GDM1 (cell line): Measurements from ENCODE around the gene MED6.

Experiments
- DNase-seq: peaks from one replicate; lab custom pipeline; 2025; lab: John Stamatoyannopoulos, UW

The MED6 gene

DNA sequence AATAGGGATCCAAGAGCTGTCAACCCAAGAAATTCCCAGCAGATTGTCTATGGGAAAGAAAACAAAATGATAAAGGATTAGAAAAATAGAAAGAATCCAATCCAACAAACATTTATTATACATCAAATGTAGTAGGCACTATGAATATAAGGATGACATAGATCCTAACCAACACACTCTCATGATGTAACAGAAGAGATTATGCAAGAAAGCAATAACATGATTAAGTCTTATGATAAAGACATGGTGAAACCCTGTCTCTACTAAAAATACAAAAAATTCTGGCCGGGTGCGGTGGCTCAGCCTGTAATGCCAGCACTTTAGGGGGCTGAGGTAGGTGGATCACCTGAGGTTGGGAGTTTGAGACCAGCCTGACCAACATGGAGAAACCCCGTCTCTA lies 2.7 kb downstream of the MED6 start:
- DNase-seq, result no peak

- DNase-seq, result no peak
Observed at GRCh38 chr14:70595443-70596185, 4.8 kb downstream of the MED6 start.

DNA sequence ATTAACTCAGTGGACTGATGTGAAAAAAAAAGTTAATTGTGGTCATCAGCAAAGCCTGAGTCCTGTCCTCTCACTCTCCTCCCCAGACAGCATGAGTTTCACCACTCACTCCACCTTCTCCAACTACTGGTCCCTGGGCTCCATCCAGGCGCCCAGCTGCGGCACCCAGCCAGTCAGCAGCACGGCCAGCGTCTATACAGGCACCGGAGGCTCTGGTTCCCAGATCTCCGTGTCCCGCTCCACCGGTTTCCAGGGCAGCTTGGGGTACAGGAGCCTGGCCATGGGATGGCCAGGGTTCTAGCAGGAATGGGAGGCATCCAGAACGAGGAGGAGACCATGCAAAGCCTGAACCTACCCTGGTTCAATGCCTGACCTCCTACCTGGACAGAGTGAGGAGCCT lies 6.0 kb downstream of the MED6 start:
- no peak for DNase-seq

DNA sequence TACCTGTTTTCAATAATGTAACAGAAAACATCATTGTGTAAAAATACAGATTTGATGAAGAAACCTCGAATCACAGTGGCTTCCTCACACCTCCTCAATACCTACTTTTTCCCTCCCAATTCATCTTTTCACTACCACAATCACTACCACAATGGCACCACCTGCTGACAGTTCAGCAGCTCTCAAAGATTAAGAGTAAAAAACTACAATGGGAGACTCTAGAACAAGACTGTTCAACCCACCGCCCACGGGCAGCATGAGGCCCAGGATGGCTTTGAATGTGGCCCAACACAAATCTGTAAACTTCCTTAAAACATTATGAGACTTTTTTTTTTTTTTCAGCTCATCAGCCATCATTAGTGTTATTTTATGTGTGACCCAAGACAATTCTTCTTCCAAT lies 15.2 kb downstream of the MED6 start:
- no peak for DNase-seq

- DNase-seq, result no peak
Observed at GRCh38 chr14:70576891-70577290, 23.6 kb downstream of the MED6 start.

- no peak for DNase-seq
Observed at GRCh38 chr14:70573050-70573449, 27.4 kb downstream of the MED6 start.

DNA sequence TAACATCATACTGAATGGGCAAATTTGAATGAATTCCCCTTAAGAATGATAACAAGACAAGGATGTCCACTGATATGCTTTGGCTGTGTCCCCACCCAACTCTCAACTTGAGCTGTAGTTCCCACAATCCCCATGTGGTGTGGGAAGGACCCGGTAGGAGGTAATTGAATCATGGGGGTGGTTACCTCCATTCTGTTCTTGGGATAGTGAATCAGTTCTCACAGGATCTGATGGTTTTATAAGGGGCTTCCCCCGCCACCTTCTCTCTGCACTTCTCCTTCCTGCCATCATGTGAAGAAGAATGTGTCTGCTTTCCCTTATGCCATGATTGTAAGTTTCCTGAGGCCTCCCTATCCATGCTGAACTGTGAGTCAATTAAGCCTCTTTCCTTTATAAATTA lies 29.3 kb downstream of the MED6 start:
- DNase-seq, result no peak

DNA sequence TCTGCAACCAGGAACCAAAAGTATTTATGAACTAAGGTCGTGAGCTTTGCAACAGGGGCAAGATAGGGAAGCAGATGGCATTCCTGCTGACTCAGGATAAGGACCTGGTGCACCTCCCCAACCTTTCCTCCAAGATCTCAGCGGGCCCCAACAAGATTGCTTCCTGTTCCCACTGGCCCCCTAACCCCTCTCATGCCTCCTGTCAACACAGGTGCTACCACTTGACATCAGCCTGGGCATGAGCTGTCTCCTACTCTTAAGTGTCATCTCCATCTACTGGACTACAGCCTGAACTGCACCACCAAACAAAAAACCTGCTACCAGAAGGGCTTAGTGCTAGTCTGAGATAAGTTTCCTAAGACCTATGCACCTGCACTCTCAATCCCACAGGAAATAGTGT lies 32.7 kb downstream of the MED6 start:
- peak; percentile 5 for DNase-seq

DNA sequence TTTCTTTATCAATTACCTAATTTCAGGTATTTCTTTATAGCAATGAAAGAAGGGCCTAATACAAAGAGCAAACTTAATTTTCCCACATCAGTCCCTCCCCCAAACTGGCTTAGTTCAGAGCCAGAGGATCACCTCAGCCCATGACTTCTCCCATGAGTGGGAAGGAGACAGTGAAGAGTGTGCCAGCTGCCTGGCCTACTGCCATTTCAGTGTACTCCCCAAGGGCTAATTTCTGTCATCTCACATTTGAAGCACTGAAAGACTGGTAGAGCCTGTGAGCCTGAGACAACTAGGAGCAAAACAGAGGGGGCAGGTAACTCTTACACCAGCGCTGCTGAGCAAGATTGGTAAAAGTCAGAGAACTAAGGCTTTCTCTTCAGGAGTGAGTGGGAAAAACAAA lies 36.6 kb downstream of the MED6 start:
- DNase-seq, result no peak

GRCh38 chr14:70563417-70563816 lies 37.0 kb downstream of the MED6 start:
- no peak for DNase-seq

- no peak for DNase-seq
Observed at GRCh38 chr14:70558356-70558755, 42.1 kb downstream of the MED6 start.

GRCh38 chr14:70555890-70556289 lies 44.6 kb downstream of the MED6 start:
- no peak for DNase-seq

GRCh38 chr14:70538087-70538486 lies 62.4 kb downstream of the MED6 start:
- DNase-seq, result no peak

- DNase-seq, result no peak
Observed at GRCh38 chr14:70536830-70537229, 63.6 kb downstream of the MED6 start.

DNA sequence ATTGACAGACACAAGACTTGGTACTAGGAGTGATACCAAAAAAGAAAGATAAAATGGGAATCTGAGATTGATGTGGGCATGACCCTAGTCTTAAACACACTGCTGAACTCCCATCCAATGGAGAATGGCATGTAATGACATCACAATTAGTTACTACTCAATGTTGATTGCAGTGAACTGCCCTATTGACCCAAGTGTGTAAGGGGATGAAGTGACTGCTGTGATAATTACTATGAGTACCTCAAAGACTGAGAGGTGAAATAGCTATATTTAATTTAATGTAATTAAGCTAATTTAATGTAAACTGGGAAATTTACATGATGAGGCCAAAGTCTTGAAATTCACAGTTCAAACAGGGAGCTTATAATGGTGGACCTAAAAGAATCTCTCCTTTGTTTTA lies 65.6 kb downstream of the MED6 start, which contains the start of gene ADAM20:
Gene ADAM20, minus strand, starts transcription at position 101 of the 400 bp plus-strand sequence. CDS start 10,247 bp downstream, outside the sequence.
- no peak for DNase-seq
